ENCODE measurements around the gene COPS7B.

COPS7B gene

DNA sequence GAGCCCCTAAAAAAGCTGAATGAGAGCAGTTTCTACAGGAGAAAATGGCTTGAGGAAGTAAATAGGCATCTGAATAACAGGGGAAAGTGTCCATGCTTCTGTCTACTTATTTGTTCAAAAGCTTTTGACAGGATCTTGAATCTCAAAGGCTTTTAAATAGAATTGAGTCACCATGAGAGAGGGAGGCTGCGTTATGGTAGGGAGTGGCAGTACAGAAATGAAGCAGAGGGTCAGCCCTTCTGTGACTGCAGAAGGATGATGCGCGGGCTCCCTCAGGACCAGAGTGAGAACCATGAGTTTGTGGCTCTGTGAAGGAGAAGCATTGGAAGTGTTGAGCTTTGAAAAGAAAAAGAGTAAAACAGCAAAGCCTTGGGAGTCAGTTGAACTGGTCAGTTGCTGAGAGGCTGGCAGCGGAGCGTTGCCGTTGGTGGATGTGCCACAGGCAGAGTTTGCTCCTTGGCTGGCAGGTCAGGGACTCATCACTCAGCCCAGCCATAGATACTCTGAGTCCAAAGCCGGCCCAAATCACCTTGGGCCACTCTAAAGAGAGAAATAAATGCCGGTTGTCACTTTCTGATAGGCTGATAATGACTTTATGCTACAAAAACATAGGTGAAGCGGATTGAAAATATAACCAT, 17.4 kb downstream of the COPS7B start:
- H3K36me3 ChIP-seq (ENCODE audit: control insufficient read depth in 2 of 2, insufficient read depth in 1 of 2, low read length in 2 of 2) = peaks cover 21 to 83% of the 10 kb centered on the region in 2 experiments; a peak in 2 of 3 replicates
- H3K9me3 ChIP-seq (ENCODE audit: control insufficient read depth, insufficient read depth, low read depth, low read length) = no peaks in the 10 kb centered on the region
- TF ChIP-seq ATF2 (tag by site-specific recombination; IDR thresholded peaks at IDR 0.05; ENCODE audit: low read depth) (no peak), ZNF391 (tag by site-specific recombination; IDR thresholded peaks at IDR 0.05; ENCODE audit: borderline replicate concordance, low read depth) (no peak)
- H3K27ac ChIP-seq (ENCODE audit: extremely low read depth, low read depth, low read length) = no peak overlapping the region
- POLR2A ChIA-PET = no interaction called here
- H3K4me1 ChIP-seq (ENCODE audit: control insufficient read depth, insufficient read depth, low read length) = no peaks in the 10 kb centered on the region
- no peak overlapping the region for H3K4me3 ChIP-seq (ENCODE audit: low read depth, low read length)
- CTCF ChIA-PET = interaction anchor here (0.6 to 2.5 kb wide), 3 partner anchors 9 to 631 kb away, joined by 3 to 10 read pairs (median 4); no protein-coding TSS in a partner anchor

- TF ChIP-seq ZNF777 (tag by site-specific recombination; IDR thresholded peaks at IDR 0.05; ENCODE audit: borderline replicate concordance) (no peak), ZSCAN5A (tag by site-specific recombination; IDR thresholded peaks at IDR 0.05) (no peak), PBX3 (CRISPR knock-in tag; IDR thresholded peaks at IDR 0.05) (no peak), ZNF114 (tag by site-specific recombination; IDR thresholded peaks at IDR 0.05) (no peak), ZNF214 (tag by site-specific recombination; IDR thresholded peaks at IDR 0.05; ENCODE audit: borderline replicate concordance) (no peak), RBAK (tag by site-specific recombination; IDR thresholded peaks at IDR 0.05) (no peak), SP7 (tag by site-specific recombination; IDR thresholded peaks at IDR 0.05) (no peak), MYNN (tag by site-specific recombination; IDR thresholded peaks at IDR 0.05; ENCODE audit: borderline replicate concordance) (no peak), ZNF19 (tag by site-specific recombination; IDR thresholded peaks at IDR 0.05; ENCODE audit: low read depth) (no peak), ZNF112 (tag by site-specific recombination; IDR thresholded peaks at IDR 0.05) (no peak)
- TF ChIP-seq, protein P1, sequence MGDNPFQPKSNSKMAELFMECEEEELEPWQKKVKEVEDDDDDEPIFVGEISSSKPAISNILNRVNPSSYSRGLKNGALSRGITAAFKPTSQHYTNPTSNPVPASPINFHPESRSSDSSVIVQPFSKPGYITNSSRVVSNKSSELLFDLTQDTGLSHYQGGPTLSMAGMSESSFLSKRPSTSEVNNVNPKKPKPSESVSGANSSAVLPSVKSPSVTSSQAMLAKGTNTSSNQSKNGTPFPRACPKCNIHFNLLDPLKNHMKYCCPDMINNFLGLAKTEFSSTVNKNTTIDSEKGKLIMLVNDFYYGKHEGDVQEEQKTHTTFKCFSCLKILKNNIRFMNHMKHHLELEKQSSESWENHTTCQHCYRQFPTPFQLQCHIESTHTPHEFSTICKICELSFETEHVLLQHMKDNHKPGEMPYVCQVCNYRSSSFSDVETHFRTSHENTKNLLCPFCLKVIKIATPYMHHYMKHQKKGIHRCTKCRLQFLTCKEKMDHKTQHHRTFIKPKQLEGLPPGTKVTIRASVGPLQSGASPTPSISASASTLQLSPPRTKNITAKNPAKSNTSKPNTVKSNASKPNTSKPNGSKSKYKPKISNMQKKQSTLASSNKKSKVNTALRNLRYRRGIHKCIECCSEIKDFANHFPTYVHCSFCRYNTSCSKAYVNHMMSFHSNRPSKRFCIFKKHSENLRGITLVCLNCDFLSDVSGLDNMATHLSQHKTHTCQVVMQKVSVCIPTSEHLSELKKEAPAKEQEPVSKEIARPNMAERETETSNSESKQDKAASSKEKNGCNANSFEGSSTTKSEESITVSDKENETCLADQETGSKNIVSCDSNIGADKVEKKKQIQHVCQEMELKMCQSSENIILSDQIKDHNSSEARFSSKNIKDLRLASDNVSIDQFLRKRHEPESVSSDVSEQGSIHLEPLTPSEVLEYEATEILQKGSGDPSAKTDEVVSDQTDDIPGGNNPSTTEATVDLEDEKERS (tag by site-specific recombination; IDR thresholded peaks at IDR 0.05) = no peak
- TF ChIP-seq, protein P2, sequence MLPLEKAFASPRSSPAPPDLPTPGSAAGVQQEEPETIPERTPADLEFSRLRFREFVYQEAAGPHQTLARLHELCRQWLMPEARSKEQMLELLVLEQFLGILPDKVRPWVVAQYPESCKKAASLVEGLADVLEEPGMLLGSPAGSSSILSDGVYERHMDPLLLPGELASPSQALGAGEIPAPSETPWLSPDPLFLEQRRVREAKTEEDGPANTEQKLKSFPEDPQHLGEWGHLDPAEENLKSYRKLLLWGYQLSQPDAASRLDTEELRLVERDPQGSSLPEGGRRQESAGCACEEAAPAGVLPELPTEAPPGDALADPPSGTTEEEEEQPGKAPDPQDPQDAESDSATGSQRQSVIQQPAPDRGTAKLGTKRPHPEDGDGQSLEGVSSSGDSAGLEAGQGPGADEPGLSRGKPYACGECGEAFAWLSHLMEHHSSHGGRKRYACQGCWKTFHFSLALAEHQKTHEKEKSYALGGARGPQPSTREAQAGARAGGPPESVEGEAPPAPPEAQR (tag by site-specific recombination; IDR thresholded peaks at IDR 0.05) = no peak
- TF ChIP-seq, protein P3, sequence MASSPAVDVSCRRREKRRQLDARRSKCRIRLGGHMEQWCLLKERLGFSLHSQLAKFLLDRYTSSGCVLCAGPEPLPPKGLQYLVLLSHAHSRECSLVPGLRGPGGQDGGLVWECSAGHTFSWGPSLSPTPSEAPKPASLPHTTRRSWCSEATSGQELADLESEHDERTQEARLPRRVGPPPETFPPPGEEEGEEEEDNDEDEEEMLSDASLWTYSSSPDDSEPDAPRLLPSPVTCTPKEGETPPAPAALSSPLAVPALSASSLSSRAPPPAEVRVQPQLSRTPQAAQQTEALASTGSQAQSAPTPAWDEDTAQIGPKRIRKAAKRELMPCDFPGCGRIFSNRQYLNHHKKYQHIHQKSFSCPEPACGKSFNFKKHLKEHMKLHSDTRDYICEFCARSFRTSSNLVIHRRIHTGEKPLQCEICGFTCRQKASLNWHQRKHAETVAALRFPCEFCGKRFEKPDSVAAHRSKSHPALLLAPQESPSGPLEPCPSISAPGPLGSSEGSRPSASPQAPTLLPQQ (tag by site-specific recombination; IDR thresholded peaks at IDR 0.05) = no peak
- peaks cover 12 to 82% of the 10 kb centered on the region in 2 experiments; a peak in 2 of 3 replicates for H3K36me3 ChIP-seq (ENCODE audit: control insufficient read depth in 2 of 2, insufficient read depth in 1 of 2, low read length in 2 of 2)
- H3K27ac ChIP-seq (ENCODE audit: extremely low read depth, low read depth, low read length) = no peak overlapping the region
- H3K9me3 ChIP-seq (ENCODE audit: control insufficient read depth, insufficient read depth, low read depth, low read length) = no peaks in the 10 kb centered on the region
- CTCF ChIA-PET = interaction anchor here (0.6 to 1.7 kb wide), 2 partner anchors 11 to 92 kb away, joined by 3 to 9 read pairs; no protein-coding TSS in a partner anchor
- H3K4me3 ChIP-seq (ENCODE audit: low read depth, low read length) = no peak overlapping the region
- POLR2A ChIA-PET = interaction anchor here (0.7 kb wide), 3 partner anchors 41 to 115 kb away, joined by 3 to 5 read pairs (median 3); no protein-coding TSS in a partner anchor
- H3K4me1 ChIP-seq (ENCODE audit: control insufficient read depth, insufficient read depth, low read length) = no peaks in the 10 kb centered on the region
Observed at GRCh38 chr2:231807020-231807419, 20.8 kb downstream of the COPS7B start.

Data from HEK293 (cell line).